HCT116 (cell line): ENCODE data around the gene AMACR. TPM values are rescaled to one million over a fixed set of nuclear protein-coding genes. Genes with fewer than 3 reads are reported as not detected.

Experiments
- ATAC-seq: fragments of 200-7000 bp; cut with Tn5 transposase; 2 replicates; pipeline ENCODE4 v1.9.1; 2020; ENCODE audit warnings: mild to moderate bottlenecking, moderate library complexity
- BruUV-seq: library from RNA; stranded (reverse); fragments of 400-500 nt; replicated peaks from 2 replicates; lab custom pipeline; 2021; lab: Mats Ljungman, UMichigan
- CTCF ChIA-PET: fragments of 300-600 bp; sonication (Branson Sonifier 250); formaldehyde crosslinking; loops from one replicate; lab custom pipeline; 2021; ENCODE audit warnings: antibody characterized with exemption; lab: Charles Lee
- POLR2A ChIA-PET: fragments of 300-600, 350-600 bp; sonication (Branson Sonifier 250); formaldehyde crosslinking; loops from one replicate; lab custom pipeline; 2021; ENCODE audit warnings: antibody characterized with exemption; lab: Charles Lee
- RAD21 ChIA-PET, 2 experiments: fragments of 300-600 bp; sonication (Branson Sonifier 250); formaldehyde crosslinking; loops; one replicate each; lab custom pipeline; 2023; ENCODE audit warnings: low total read pairs in 2 of 2; ENCODE audit not compliant: uncharacterized antibody in 2 of 2, unreplicated experiment in 2 of 2, low non-redundant PET in 1 of 2; lab: Charles Lee
- DNase-seq: peaks from one replicate; pipeline ENCODE4 v3.0.0-alpha.2; 2010; ENCODE audit warnings: low read depth, low spot score
- H2AFZ ChIP-seq: fragments of 200-600 bp; shearing (Covaris generic), sonication (generic); 2 replicates; pipeline ENCODE4 v1.6.1; 2017; ENCODE audit warnings: low read depth, mixed run types, mixed read lengths, antibody characterized with exemption, low read length; ENCODE audit not compliant: poor library complexity, severe bottlenecking
- H3K27ac ChIP-seq: 2 replicates; pipeline ENCODE4 v1.5.1; 2012; ENCODE audit warnings: low read depth, low read length
- H3K27me3 ChIP-seq: fragments of 200-600 bp; sonication (generic); 2 replicates; pipeline ENCODE4 v1.6.1; 2016; ENCODE audit warnings: mixed run types, low read length, mixed read lengths; ENCODE audit not compliant: insufficient read depth
- H3K36me3 ChIP-seq, 2 experiments: fragments of 200-500 bp in 1 of 2; fragments of 200-600 bp in 1 of 2; sonication (Bioruptor generic) in 1 of 2; sonication (generic) in 1 of 2; 2 replicates each; pipeline versions ENCODE4 v1.5.1 to v1.6.1; 2014 to 2016; ENCODE audit warnings: low read length in 2 of 2, inconsistent platforms in 1 of 2, mixed read lengths in 1 of 2, mixed run types in 1 of 2; ENCODE audit not compliant: insufficient read depth in 2 of 2, control insufficient read depth in 1 of 2
- H3K4me1 ChIP-seq, 2 experiments: fragments of 200-600 bp in 1 of 2; sonication (generic) in 1 of 2; 2 replicates each; pipeline versions ENCODE4 v1.5.1 to v1.6.1; 2012 to 2017; ENCODE audit warnings: low read length in 2 of 2, inconsistent platforms in 1 of 2, mild to moderate bottlenecking in 1 of 2, mixed read lengths in 1 of 2, mixed run types in 1 of 2, moderate library complexity in 1 of 2; ENCODE audit not compliant: insufficient read depth in 2 of 2, control insufficient read depth in 1 of 2
- H3K4me2 ChIP-seq: fragments of 200-600 bp; sonication (generic); 2 replicates; pipeline ENCODE4 v1.6.1; 2017; ENCODE audit warnings: mixed run types, low read length, mixed read lengths
- H3K4me3 ChIP-seq, 2 experiments: fragments of 200-600 bp in 1 of 2; sonication (generic) in 1 of 2; replicated peaks in 1 of 2; 2 replicates each; pipeline ENCODE4 v1.5.1; 2011 to 2016; ENCODE audit warnings: low read length in 2 of 2, control low read depth in 1 of 2, low read depth in 1 of 2, mild to moderate bottlenecking in 1 of 2, mixed read lengths in 1 of 2, mixed run types in 1 of 2
- H3K79me2 ChIP-seq: fragments of 200-600 bp; sonication (generic); 2 replicates; pipeline ENCODE4 v1.6.1; 2017; ENCODE audit warnings: mild to moderate bottlenecking, mixed run types, low read length, moderate library complexity, mixed read lengths; ENCODE audit not compliant: insufficient read depth
- H3K9ac ChIP-seq: fragments of 200-600 bp; sonication (generic); 2 replicates; pipeline ENCODE4 v1.6.1; 2016; ENCODE audit warnings: low read length, mixed read lengths
- H3K9me2 ChIP-seq: fragments of 200-600 bp; sonication (generic), shearing (Covaris generic); 2 replicates; pipeline ENCODE4 v1.6.1; 2017; ENCODE audit warnings: mixed run types, mild to moderate bottlenecking, moderate library complexity; ENCODE audit not compliant: insufficient read depth
- H3K9me3 ChIP-seq, 2 experiments: fragments of 200-500 bp in 1 of 2; fragments of 200-600 bp in 1 of 2; sonication (Bioruptor generic) in 1 of 2; sonication (generic) in 1 of 2; 2 replicates each; pipeline ENCODE4 v1.6.1; 2014 to 2017; ENCODE audit warnings: low read length in 2 of 2, mixed read lengths in 2 of 2, inconsistent platforms in 1 of 2, low read depth in 1 of 2, mild to moderate bottlenecking in 1 of 2, mixed run types in 1 of 2, moderate library complexity in 1 of 2; ENCODE audit not compliant: control insufficient read depth in 1 of 2, insufficient read depth in 1 of 2
- H4K20me1 ChIP-seq: fragments of 200-600 bp; sonication (generic), shearing (Covaris generic); 2 replicates; pipeline ENCODE4 v1.6.1; 2017; ENCODE audit warnings: mixed run types, mild to moderate bottlenecking, moderate library complexity; ENCODE audit not compliant: insufficient read depth
- CEBPB ChIP-seq: IDR thresholded peaks from 2 replicates; pipeline ENCODE4 v1.6.1; 2012; ENCODE audit warnings: low read depth
- EGR1 ChIP-seq: IDR thresholded peaks from 2 replicates; pipeline ENCODE4 v1.6.1; 2012; ENCODE audit warnings: low read depth
- ELF1 ChIP-seq: IDR thresholded peaks from 2 replicates; pipeline ENCODE4 v1.6.1; 2012; ENCODE audit warnings: low read depth, borderline replicate concordance
- EZH2 ChIP-seq: fragments of 200-600 bp; sonication (generic); IDR thresholded peaks from 2 replicates; pipeline ENCODE4 v1.6.1; 2017; ENCODE audit warnings: antibody characterized with exemption, mixed run types
- EZH2phosphoT487 ChIP-seq: fragments of 200-600 bp; IDR thresholded peaks from 2 replicates; pipeline ENCODE4 v1.6.1; 2018; ENCODE audit warnings: antibody characterized with exemption, borderline replicate concordance
- FOSL1 ChIP-seq: IDR thresholded peaks from 2 replicates; pipeline ENCODE4 v1.6.1; 2012; ENCODE audit warnings: low read depth
- JUND ChIP-seq: IDR thresholded peaks from 2 replicates; pipeline ENCODE4 v1.6.1; 2012
- POLR2AphosphoS5 ChIP-seq: IDR thresholded peaks from 2 replicates; pipeline ENCODE4 v1.6.1; 2011; ENCODE audit warnings: mild to moderate bottlenecking, low read depth, low read length, moderate library complexity
- SP1 ChIP-seq: IDR thresholded peaks from 2 replicates; pipeline ENCODE4 v1.6.1; 2012; ENCODE audit warnings: low read depth
- SRF ChIP-seq: IDR thresholded peaks from 2 replicates; pipeline ENCODE4 v1.6.1; 2012; ENCODE audit warnings: low read depth
- TCF7L2 ChIP-seq: IDR thresholded peaks from 2 replicates; pipeline ENCODE4 v1.7.0; 2011; ENCODE audit warnings: borderline replicate concordance, inconsistent platforms; ENCODE audit not compliant: insufficient read depth, insufficient read length; ENCODE audit errors: extremely low read depth
- YY1 ChIP-seq: IDR thresholded peaks from 2 replicates; pipeline ENCODE4 v1.6.1; 2011; ENCODE audit warnings: low read length, low read depth, moderate library complexity, mild to moderate bottlenecking; ENCODE audit not compliant: insufficient replicate concordance; ENCODE audit errors: extremely low read depth
- ZFX ChIP-seq: fragments of 450-650 bp; IDR thresholded peaks from 2 replicates; pipeline ENCODE4 v1.6.1; 2017
- intact Hi-C: fragments of 100-400 bp; cut with micrococcal nuclease; formaldehyde crosslinking; loops from 2 replicates; pipeline ENCODE4 v1.10.0; 2022
- total RNA-seq: library from RNA; stranded (reverse); gene quantifications from one replicate; pipeline ENCODE4 v1.2.1, GENCODE V29; 2021; ENCODE audit not compliant: unreplicated experiment
- TF ChIP-seq, protein P1 (sequence below): IDR thresholded peaks from 2 replicates; pipeline ENCODE4 v1.6.1; 2012
- TF ChIP-seq, protein P2 (sequence below): IDR thresholded peaks from 2 replicates; pipeline ENCODE4 v1.6.1; 2011; ENCODE audit warnings: mild to moderate bottlenecking, low read length, moderate library complexity; ENCODE audit not compliant: insufficient replicate concordance; ENCODE audit errors: extremely low read depth
- TF ChIP-seq, protein P3 (sequence below): IDR thresholded peaks from 2 replicates; pipeline ENCODE4 v1.6.1; 2012

The AMACR gene
- total RNA-seq, 1 experiment from 2014 or later: 4.3 TPM

DNA sequence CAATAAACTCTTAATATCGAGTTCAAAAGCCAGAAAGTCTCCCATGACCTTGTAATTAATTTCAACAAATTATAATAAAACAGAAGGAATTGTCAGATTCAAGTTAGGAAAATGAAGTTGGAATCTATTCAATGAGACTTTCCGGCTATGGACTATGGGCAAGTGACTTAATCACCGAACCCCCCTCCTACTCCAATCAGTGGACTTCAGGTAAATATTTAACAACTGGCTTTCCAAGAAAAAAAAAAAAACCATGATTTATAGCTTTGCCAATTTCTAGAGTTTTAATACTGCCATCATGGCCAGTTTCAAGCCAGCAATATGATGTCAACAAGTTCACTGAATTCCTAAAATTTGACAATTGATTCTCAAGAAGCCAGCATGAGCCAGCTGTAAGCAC is 27.8 kb downstream of the AMACR start:
- Histone ChIP-seq H3K4me2 (no peak overlapping the region), H3K27me3 (peaks cover 3% of the 10 kb centered on the region), H3K4me3 (no peak overlapping the region), H3K4me1 (no peaks in the 10 kb centered on the region), H3K27ac (no peak overlapping the region), H3K9me2 (no peaks in the 10 kb centered on the region), H3K9me3 (no peaks in the 10 kb centered on the region), H2AFZ (no peak overlapping the region), H3K79me2 (no peaks in the 10 kb centered on the region), H4K20me1 (no peaks in the 10 kb centered on the region), H3K36me3 (no peaks in the 10 kb centered on the region), H3K9ac (no peak overlapping the region)
- POLR2A ChIA-PET: no interaction called here
- ATAC-seq (no peak), DNase-seq (no peak)
- CTCF ChIA-PET: no interaction called here
- no TSS peak for BruUV-seq
- RAD21 ChIA-PET: no interaction called here
- TF ChIP-seq, protein P1, sequence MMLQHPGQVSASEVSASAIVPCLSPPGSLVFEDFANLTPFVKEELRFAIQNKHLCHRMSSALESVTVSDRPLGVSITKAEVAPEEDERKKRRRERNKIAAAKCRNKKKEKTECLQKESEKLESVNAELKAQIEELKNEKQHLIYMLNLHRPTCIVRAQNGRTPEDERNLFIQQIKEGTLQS: no peak
- no peak for TF ChIP-seq EZH2phosphoT487
- no peak for TF ChIP-seq EGR1
- TF ChIP-seq JUND: no peak
- TF ChIP-seq, protein P2, sequence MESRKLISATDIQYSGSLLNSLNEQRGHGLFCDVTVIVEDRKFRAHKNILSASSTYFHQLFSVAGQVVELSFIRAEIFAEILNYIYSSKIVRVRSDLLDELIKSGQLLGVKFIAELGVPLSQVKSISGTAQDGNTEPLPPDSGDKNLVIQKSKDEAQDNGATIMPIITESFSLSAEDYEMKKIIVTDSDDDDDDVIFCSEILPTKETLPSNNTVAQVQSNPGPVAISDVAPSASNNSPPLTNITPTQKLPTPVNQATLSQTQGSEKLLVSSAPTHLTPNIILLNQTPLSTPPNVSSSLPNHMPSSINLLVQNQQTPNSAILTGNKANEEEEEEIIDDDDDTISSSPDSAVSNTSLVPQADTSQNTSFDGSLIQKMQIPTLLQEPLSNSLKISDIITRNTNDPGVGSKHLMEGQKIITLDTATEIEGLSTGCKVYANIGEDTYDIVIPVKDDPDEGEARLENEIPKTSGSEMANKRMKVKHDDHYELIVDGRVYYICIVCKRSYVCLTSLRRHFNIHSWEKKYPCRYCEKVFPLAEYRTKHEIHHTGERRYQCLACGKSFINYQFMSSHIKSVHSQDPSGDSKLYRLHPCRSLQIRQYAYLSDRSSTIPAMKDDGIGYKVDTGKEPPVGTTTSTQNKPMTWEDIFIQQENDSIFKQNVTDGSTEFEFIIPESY: no peak
- no peak for TF ChIP-seq POLR2AphosphoS5
- TF ChIP-seq SP1: no peak
- TF ChIP-seq YY1: no peak
- no peak for TF ChIP-seq FOSL1
- no peak for TF ChIP-seq TCF7L2
- TF ChIP-seq SRF: no peak
- TF ChIP-seq CEBPB: no peak
- TF ChIP-seq EZH2: no peak
- no peak for TF ChIP-seq ZFX
- TF ChIP-seq, protein P3, sequence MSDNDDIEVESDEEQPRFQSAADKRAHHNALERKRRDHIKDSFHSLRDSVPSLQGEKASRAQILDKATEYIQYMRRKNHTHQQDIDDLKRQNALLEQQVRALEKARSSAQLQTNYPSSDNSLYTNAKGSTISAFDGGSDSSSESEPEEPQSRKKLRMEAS: no peak
- no peak for TF ChIP-seq ELF1
- intact Hi-C loops: no loop called here
